ENCODE data around the gene SVIL.

- TF ChIP-seq, protein P1, sequence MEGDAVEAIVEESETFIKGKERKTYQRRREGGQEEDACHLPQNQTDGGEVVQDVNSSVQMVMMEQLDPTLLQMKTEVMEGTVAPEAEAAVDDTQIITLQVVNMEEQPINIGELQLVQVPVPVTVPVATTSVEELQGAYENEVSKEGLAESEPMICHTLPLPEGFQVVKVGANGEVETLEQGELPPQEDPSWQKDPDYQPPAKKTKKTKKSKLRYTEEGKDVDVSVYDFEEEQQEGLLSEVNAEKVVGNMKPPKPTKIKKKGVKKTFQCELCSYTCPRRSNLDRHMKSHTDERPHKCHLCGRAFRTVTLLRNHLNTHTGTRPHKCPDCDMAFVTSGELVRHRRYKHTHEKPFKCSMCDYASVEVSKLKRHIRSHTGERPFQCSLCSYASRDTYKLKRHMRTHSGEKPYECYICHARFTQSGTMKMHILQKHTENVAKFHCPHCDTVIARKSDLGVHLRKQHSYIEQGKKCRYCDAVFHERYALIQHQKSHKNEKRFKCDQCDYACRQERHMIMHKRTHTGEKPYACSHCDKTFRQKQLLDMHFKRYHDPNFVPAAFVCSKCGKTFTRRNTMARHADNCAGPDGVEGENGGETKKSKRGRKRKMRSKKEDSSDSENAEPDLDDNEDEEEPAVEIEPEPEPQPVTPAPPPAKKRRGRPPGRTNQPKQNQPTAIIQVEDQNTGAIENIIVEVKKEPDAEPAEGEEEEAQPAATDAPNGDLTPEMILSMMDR (IDR thresholded peaks at IDR 0.05): no peak
- TF ChIP-seq POLR2A (IDR thresholded peaks at IDR 0.05): no peak
- no peak for TF ChIP-seq POLR2AphosphoS5 (IDR thresholded peaks at IDR 0.05)
Observed at GRCh38 chr10:29491918-29492317, 142.9 kb downstream of the SVIL start.
